Fibroblast of skin of right biceps (primary cell): Measurements from ENCODE around the gene RGCC.

Source experiments
- DNase-seq: peaks from one replicate; pipeline ENCODE4 v3.0.0-alpha.2; 2013

Gene RGCC

GRCh38 chr13:41454170-41454569, 3.2 kb upstream of the RGCC start:
- DNase-seq = no peak

GRCh38 chr13:41455725-41456419, 1.5 kb upstream of the RGCC start:
- DNase-seq = no peak

- no peak for DNase-seq
These were observed 338 bp downstream of the RGCC start for GRCh38 chr13:41457589-41458186.

GRCh38 chr13:41458187-41458760, 924 bp downstream of the RGCC start:
- DNase-seq = no peak

GRCh38 chr13:41458761-41459431, 1.5 kb downstream of the RGCC start:
- DNase-seq = peak; percentile 27

- DNase-seq = no peak
These were observed 2.2 kb downstream of the RGCC start for GRCh38 chr13:41459432-41460073.

- no peak for DNase-seq
These were observed 2.7 kb downstream of the RGCC start for GRCh38 chr13:41460074-41460465.

- no peak for DNase-seq
These were observed 3.6 kb downstream of the RGCC start for GRCh38 chr13:41460930-41461329.

- DNase-seq = no peak
These were observed 4.3 kb downstream of the RGCC start for GRCh38 chr13:41461527-41462139.

- DNase-seq = no peak
These were observed 5.1 kb downstream of the RGCC start for GRCh38 chr13:41462427-41462826.

GRCh38 chr13:41463838-41464602, 6.7 kb downstream of the RGCC start:
- no peak for DNase-seq

GRCh38 chr13:41465241-41465847, 8.0 kb downstream of the RGCC start:
- peak; percentile 82 for DNase-seq

GRCh38 chr13:41465898-41466320, 8.6 kb downstream of the RGCC start:
- no peak for DNase-seq

GRCh38 chr13:41467425-41467945, 10.1 kb downstream of the RGCC start:
- no peak for DNase-seq

- DNase-seq = no peak
These were observed 11.3 kb downstream of the RGCC start for GRCh38 chr13:41468631-41469030.

GRCh38 chr13:41470196-41470595, 12.8 kb downstream of the RGCC start:
- no peak for DNase-seq

GRCh38 chr13:41471785-41472184, 14.4 kb downstream of the RGCC start:
- no peak for DNase-seq

GRCh38 chr13:41487222-41487621, 29.9 kb downstream of the RGCC start:
- DNase-seq = no peak

GRCh38 chr13:41488124-41488523, 30.8 kb downstream of the RGCC start:
- no peak for DNase-seq

GRCh38 chr13:41490371-41491015, 33.1 kb downstream of the RGCC start:
- no peak for DNase-seq

GRCh38 chr13:41491436-41491835, 34.1 kb downstream of the RGCC start:
- DNase-seq = no peak
